Stimulated activated naive CD4-positive, alpha-beta T cell (primary cell): ENCODE results near the gene EMSY.
A peak's percentile ranks its signal among the peaks of the same experiment; 100 is the strongest.
"Not testable (repeated sequence)": the region's sequence is repeated elsewhere in the genome, so short reads cannot be mapped to it uniquely, and the experiment has no call there.

ENCODE experiments used
- DNase-seq, 6 experiments: peaks; one replicate each; lab custom pipeline; 2025; lab: John Stamatoyannopoulos, UW

EMSY gene

DNA sequence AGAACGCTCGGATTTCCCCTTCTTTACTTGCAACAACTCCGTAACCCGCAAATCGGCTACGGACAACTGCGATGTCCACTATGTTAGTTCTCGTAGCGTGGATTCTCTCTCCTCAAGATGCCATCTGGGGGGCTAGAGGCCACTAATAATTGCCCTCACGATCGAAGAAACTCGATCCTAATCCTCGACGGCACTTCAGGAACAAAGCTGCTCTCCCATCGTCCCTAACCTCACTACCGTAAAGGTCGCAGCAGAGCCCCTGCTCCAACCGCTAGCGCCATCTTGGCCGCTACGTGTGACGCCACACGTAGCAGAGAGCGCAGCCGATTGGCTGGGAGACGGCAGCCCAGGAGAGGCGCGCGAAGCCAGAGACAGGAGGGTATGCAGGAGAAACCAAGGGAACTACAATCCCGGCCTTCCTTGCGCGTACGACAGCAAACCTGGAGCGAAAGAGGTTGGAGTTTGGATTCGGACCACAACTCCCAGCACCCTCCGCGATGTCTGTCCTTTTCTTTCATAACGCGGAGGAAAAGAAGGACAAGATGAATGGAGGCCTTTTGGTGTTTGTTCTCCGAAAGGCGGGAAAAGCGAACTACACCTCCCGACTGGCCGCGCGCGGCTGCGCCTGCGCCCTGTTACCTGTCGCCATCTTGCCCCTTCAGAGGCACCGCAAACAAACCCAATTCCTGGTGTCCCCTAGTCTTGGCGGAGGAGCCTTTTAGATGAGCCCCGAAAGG lies at the start of gene EMSY:
TSS of gene EMSY (plus strand) at position 635 of the 737 bp plus-strand sequence. CDS start 1,921 bp downstream, outside the sequence.
- DNase-seq, result peak; percentile 84 to 95 (median 94)

DNA sequence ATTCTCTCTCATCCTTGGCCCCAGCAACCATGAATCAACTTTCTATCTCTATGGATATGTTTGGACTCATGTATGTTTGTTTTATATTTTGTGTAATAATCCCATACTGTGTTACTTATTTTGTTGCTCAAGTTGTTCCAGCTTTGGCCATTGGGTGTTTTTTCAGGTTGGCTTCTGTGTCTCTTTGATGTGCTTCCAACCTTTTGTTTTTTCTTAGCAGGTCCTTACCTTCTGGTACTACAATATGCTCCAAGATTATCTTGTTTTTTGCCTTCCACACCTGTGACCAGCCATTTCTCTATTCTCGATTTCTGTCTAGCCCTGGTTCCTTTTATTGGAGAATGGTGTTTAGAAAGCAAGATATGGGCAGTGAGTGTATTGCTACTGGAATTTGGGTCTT lies 49.5 kb upstream of the EMSY start:
- no peak for DNase-seq

DNA sequence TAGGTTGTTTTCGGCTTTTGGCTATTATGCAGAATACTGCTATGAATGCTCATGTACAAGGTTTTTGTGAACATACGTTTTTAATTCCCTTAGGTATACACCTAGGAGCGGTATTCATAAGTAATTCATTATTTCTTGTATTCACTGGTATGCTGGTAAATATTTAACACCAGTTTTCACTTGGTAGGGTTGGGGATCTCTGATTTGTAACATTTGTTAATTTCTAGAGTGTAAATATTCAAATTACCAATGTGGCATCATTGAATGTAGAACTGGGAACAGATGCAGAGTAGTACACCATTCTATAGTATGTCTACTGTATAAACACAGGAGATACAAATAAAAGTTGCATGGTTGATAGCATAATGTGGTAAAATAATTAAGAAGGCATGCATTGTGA lies 47.4 kb upstream of the EMSY start:
- no peak for DNase-seq

GRCh38 chr11:76400967-76401366 lies 43.9 kb upstream of the EMSY start:
- no peak for DNase-seq

DNA sequence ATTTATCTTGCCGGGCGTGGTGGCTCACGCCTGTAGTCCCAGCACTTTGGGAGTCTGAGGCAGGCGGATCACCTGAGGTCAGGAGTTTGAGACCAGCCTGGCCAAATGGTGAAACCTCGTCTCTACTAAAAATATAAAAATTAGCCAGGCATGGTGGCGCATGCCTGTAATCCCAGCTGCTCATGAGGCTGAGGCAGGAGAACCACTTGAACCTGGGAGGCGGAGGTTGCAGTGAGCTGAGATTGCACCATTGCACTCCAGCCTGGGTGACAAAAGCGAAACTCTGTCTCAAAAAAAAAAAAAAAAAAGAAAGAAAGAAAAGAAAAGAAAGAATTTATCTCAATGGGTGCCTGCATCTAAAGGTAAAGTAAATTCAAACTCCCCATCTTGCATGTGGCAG lies 43.3 kb upstream of the EMSY start:
- not testable (repeated sequence) for DNase-seq

DNA sequence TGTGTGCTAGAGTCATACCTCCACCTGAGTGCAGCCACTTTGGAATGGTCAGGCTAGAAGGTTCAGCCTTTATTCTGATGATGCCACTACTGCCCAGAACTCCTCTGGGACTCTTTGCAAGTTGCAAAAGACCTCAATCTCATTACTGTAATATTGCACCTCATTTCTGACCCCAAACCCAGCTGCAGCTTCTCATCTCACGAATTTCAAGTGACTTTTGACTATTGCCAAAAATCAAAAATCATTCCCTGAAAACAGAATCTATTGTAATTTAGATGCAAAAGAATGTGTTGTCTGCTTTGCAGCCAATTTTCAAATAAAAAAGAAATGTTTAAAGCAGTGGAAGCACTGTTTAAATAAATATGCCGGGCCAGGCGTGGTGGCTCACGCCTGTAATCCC lies 38.5 kb upstream of the EMSY start:
- no peak for DNase-seq

DNA sequence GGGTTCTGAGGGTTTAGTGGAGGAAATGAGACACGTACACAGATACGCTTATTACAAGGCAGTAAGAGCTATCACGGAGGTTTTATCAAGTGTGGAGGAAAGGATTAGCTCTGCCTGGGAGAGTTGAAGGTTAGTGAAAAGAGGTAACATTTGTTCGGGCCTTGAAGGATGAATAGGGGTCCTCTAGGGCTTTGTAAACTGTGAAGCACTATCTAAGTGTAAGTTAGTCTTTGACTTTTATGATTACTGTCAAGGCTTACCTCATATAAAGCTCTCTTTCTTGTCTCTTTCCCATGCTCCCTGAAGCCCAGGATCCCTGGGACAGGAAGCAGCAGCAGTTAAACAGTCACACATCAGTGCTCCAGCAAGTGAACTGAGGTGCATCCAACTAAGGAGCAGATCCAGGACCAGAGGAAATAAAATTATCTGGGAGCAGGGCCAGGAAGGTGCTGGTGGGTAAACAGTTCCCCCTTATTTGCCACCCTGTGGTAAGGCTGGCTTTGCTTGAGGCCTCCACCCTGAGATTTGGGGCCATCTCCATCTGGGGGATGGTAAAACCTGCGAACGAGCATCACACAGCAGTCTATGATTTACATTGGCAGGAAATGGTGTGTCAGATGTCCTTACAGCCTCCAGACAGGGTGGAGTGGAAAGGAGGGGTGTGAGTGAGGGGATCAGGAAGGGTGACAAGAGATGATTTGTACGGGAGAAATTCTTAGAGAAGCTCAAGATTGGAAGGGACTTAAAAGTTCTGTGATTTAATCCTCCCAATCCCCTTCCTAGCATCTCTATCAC lies 36.5 kb upstream of the EMSY start:
- DNase-seq, result no peak

GRCh38 chr11:76410851-76411357 lies 33.9 kb upstream of the EMSY start:
- no peak for DNase-seq

DNA sequence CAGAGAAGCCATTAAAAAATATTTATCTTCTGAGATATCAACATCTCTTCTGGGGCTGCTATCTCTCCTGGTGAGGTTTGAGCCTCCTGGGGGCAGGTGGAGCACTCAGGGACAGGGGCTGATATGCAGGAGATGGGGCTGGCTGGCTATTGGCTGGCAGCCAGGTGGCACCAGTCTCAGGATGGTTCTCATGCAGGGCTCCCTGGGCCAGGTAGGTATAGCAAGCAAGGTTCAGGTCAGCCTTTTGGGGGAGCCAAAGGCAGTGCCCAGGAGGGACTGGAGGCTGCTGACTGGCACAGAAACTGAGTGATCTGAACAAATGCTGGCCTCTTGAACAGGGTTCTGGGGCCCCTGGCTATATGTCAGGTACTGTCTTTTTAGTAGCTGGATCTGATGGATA lies 29.7 kb upstream of the EMSY start:
- no peak for DNase-seq

DNA sequence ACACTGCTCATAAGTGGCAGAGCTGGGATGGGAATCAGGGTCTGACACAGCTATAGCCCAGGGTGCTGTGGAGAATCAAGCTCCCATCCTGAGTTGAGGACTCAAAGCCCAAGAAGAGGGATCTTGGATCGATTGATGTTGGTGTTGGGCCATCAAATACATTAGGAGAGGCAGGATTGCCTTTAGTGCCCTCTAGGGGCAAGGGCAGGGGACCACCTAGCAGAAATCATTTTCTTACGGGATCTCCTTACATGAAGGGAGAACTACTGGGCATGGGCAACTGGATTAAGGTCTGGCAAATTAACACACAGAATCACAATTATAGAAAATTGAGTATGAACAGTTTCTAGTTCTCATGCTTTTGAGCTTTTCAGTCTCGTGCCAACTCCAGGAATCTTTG lies 24.9 kb upstream of the EMSY start:
- no peak for DNase-seq

DNA sequence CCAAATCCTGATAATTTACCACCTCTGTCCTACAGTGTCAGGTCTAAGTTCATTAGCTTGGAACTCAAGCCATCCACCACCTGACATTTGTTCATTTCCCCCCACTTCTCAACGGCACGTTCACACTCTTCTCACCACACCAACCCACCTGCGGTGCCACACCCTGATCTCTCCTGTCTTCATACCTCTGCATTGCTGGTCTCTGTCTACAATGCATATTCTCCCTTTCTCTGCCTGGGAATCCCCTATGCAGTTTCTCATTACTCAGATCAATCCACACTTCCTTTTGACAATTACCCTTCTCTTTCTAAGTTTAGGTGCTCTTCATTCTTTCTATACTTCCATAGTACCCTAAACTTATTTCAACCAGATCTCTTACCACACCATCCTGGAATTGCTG lies 20.4 kb upstream of the EMSY start:
- no peak for DNase-seq

GRCh38 chr11:76424891-76425290 lies 19.9 kb upstream of the EMSY start:
- no peak for DNase-seq

GRCh38 chr11:76426660-76427059 lies 18.2 kb upstream of the EMSY start:
- DNase-seq, result no peak

- DNase-seq, result no peak
These were observed 8.8 kb upstream of the EMSY start for GRCh38 chr11:76436020-76436419.

DNA sequence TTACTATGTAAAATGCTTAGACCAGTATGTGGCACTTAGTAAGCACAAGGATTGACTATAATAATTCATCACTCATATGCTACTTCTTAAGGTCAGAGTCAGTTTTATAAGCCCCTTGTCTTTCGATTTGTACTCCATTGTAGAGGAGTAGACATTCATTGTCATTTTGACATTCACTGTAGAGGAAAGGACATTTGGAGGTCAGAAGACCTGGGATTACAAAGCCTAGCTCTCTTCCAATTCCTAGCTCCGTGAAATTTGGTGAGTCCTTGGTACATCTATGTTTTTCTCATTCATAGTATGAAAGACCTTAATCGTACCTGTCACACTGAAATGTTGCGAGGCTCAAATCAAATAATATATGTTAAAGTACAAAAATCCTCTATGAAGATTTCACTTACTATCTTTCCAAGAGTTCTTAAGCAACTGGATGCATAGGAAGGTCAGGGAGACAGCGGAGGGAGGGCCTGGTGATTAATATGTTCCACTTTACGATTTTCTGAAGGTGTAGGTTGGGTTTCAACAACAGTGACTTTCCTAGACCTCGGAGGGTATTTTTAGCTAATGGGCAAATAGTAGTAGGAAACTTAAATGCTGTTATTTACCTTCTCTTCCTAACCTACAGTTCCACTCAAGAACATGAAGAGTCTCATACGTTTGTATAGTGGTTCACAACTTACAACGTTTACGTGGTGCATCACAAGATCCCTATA lies 1.4 kb upstream of the EMSY start:
- no peak for DNase-seq

DNA sequence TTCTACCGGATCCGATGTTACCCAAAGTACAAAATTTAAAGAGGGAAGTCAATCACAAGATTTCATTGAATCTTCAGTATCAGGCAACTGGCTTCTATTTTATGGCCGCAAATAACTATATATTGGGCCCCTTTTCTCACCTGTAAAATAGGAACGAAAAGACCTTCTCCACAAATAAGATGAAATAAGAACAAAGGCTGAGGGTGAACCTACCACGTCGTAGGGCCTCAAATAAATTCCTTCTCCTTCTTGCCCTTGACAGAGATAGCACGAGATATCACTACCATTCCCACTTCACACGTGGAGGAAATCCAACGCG lies 794 bp upstream of the EMSY start:
- no peak for DNase-seq

- peak in 4 of 6 experiments; percentile 20 to 64 (median 38) for DNase-seq
These were observed 585 bp downstream of the EMSY start for GRCh38 chr11:76445121-76446084.

DNA sequence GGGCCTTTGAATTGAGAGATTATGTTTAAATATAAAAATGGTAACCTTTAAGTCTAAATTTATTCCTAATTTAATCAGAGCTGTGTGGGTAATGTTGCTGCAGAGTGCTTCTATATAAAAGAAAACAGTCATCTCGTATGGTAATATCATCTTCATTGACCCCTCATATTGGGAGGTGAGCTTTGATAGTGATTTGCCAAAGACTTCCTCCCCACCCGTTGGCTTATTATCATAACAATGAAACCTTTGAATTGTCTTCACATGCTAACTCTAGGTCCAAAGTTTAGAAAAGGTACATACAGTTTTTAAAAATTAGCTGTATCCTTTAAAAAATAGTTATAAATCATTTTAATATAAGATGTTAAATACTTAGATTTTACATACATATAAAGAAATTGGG lies 3.7 kb downstream of the EMSY start:
- no peak for DNase-seq

GRCh38 chr11:76453248-76453647 lies 8.4 kb downstream of the EMSY start:
- DNase-seq, result no peak

GRCh38 chr11:76455331-76455730 lies 10.5 kb downstream of the EMSY start:
- no peak for DNase-seq

- no peak for DNase-seq
These were observed 11.1 kb downstream of the EMSY start for GRCh38 chr11:76455931-76456330.

DNA sequence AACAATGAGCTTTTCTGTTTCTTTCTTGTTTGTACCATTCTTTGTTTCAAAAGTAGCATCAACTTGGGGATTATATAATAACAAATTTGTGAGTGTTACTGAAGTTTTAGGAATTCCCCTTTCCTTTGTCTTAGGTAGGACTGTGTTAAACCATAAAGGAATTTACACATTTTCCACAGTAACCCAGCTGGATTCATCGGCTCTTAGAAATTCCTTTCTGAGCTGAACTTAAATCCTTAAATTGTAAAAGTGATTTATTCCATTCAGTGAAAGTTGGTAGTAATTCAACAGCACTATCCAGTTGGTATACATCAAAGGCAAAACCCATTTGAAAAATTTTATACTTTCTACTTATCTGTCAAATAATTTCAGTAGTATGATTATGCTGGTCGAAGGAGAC lies 11.8 kb downstream of the EMSY start:
- DNase-seq, result no peak
